GM19438 (cell line): ENCODE measurements around the gene VSTM4.

ENCODE experiments used
- ATAC-seq: cut with Tn5 transposase; IDR thresholded peaks from one replicate; pipeline ENCODE4 v1.9.1; 2021; ENCODE audit warnings: low read depth; ENCODE audit not compliant: unreplicated experiment

The VSTM4 gene

GRCh38 chr10:49012603-49013002, 102.7 kb downstream of the VSTM4 start:
- ATAC-seq, result no peak

GRCh38 chr10:49011756-49012155, 103.6 kb downstream of the VSTM4 start:
- ATAC-seq, result no peak

GRCh38 chr10:49010865-49011264, 104.5 kb downstream of the VSTM4 start:
- no peak for ATAC-seq

- no peak for ATAC-seq
Measured at GRCh38 chr10:49010295-49010694, 105.0 kb downstream of the VSTM4 start.

- ATAC-seq, result no peak
Measured at GRCh38 chr10:49009199-49009979, 105.9 kb downstream of the VSTM4 start.

- no peak for ATAC-seq
Measured at GRCh38 chr10:49008505-49009198, 106.7 kb downstream of the VSTM4 start.

- no peak for ATAC-seq
Measured at GRCh38 chr10:49008091-49008490, 107.2 kb downstream of the VSTM4 start.

GRCh38 chr10:49007129-49007528, 108.2 kb downstream of the VSTM4 start:
- no peak for ATAC-seq

GRCh38 chr10:49005270-49005669, 110.1 kb downstream of the VSTM4 start:
- no peak for ATAC-seq

GRCh38 chr10:49001870-49002672, 113.3 kb downstream of the VSTM4 start:
- no peak for ATAC-seq

- no peak for ATAC-seq
Measured at GRCh38 chr10:49001402-49001801, 113.9 kb downstream of the VSTM4 start.

GRCh38 chr10:49000437-49001398, 114.6 kb downstream of the VSTM4 start:
- no peak for ATAC-seq

- ATAC-seq, result no peak
Measured at GRCh38 chr10:48999346-48999745, 116.0 kb downstream of the VSTM4 start.

- no peak for ATAC-seq
Measured at GRCh38 chr10:48996329-48996728, 119.0 kb downstream of the VSTM4 start.

- ATAC-seq, result no peak
Measured at GRCh38 chr10:48993627-48994026, 121.7 kb downstream of the VSTM4 start.

GRCh38 chr10:48990226-48990625, 125.1 kb downstream of the VSTM4 start:
- no peak for ATAC-seq

GRCh38 chr10:48985621-48986158, 129.6 kb downstream of the VSTM4 start:
- ATAC-seq, result no peak

GRCh38 chr10:48983648-48984351, 131.5 kb downstream of the VSTM4 start:
- ATAC-seq, result no peak

GRCh38 chr10:48982584-48982983, 132.7 kb downstream of the VSTM4 start:
- ATAC-seq, result no peak
